ENCODE results near the gene AUTS2.
A peak's percentile ranks its signal among the peaks of the same experiment; 100 is the strongest.

The AUTS2 gene

GRCh38 chr7:69761290-69761922 is 163.1 kb downstream of the AUTS2 start:
- DNase-seq (ENCODE audit: low read depth) = no peak
- H3K4me3 ChIP-seq (ENCODE audit: low read depth, low read length) = no peak overlapping the region
- TF ChIP-seq, protein P1, sequence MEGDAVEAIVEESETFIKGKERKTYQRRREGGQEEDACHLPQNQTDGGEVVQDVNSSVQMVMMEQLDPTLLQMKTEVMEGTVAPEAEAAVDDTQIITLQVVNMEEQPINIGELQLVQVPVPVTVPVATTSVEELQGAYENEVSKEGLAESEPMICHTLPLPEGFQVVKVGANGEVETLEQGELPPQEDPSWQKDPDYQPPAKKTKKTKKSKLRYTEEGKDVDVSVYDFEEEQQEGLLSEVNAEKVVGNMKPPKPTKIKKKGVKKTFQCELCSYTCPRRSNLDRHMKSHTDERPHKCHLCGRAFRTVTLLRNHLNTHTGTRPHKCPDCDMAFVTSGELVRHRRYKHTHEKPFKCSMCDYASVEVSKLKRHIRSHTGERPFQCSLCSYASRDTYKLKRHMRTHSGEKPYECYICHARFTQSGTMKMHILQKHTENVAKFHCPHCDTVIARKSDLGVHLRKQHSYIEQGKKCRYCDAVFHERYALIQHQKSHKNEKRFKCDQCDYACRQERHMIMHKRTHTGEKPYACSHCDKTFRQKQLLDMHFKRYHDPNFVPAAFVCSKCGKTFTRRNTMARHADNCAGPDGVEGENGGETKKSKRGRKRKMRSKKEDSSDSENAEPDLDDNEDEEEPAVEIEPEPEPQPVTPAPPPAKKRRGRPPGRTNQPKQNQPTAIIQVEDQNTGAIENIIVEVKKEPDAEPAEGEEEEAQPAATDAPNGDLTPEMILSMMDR (IDR thresholded peaks at IDR 0.05; ENCODE audit: insufficient read depth, low read depth, low read length, missing control alignments) = no peak

DNA sequence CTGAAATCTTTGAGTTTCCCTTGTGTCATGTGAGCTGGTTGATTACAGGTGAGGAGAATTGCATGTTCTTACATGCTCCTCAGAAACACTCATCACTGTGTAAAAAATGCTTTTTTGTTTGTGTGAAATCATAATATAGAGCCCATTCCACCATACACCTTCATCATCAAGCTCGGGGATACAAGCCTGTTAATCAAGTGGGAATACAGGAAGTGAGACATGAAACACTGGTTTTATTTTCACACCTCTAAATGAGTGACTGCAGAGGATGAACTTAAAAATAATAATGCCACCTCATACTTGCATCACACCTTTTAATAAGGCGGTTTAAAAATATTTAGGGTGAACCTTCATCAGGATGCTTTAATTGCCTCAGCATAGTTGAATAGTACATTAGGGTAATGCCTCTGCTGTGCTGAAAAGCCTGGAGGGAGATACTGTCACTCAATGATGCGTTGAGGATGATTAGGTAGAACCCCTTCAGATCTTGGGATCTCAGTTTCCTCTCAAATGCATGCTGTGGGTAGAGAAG is 164.6 kb downstream of the AUTS2 start:
- DNase-seq (ENCODE audit: low read depth) = peak; percentile 19
- no peak overlapping the region for H3K4me3 ChIP-seq (ENCODE audit: low read depth, low read length)
- TF ChIP-seq, protein P1 (IDR thresholded peaks at IDR 0.05; ENCODE audit: insufficient read depth, low read depth, low read length, missing control alignments) = no peak

GRCh38 chr7:69763513-69763912 is 165.2 kb downstream of the AUTS2 start:
- DNase-seq (ENCODE audit: low read depth) = no peak
- TF ChIP-seq, protein P1 (IDR thresholded peaks at IDR 0.05; ENCODE audit: insufficient read depth, low read depth, low read length, missing control alignments) = no peak
- H3K4me3 ChIP-seq (ENCODE audit: low read depth, low read length) = no peak overlapping the region

DNA sequence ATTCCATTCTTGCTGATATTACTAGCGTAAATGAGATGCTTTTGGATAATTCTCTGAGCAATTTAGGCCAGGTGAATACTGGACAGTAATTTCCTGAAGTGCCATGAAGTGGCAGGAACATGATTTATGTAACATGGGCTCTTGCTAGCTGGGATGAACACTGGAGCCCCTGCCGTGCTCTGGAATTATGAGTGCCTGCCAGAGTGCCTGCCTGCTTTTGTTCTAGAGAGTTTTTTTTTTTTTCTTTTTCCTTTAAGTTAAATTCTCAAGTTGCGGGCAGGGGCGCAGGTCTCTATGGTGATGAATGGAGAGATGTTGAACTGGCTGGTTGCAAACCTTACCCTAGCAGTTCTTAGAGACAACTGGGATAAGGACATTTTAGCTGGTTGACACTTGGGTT is 165.9 kb downstream of the AUTS2 start:
- TF ChIP-seq, protein P1 (IDR thresholded peaks at IDR 0.05; ENCODE audit: insufficient read depth, low read depth, low read length, missing control alignments) = no peak
- no peak overlapping the region for H3K4me3 ChIP-seq (ENCODE audit: low read depth, low read length)
- no peak for DNase-seq (ENCODE audit: low read depth)

GRCh38 chr7:69764681-69765080 is 166.4 kb downstream of the AUTS2 start:
- DNase-seq (ENCODE audit: low read depth) = no peak
- no peak overlapping the region for H3K4me3 ChIP-seq (ENCODE audit: low read depth, low read length)
- TF ChIP-seq, protein P1 (IDR thresholded peaks at IDR 0.05; ENCODE audit: insufficient read depth, low read depth, low read length, missing control alignments) = no peak

- H3K4me3 ChIP-seq (ENCODE audit: low read depth, low read length) = no peak overlapping the region
- TF ChIP-seq, protein P1 (IDR thresholded peaks at IDR 0.05; ENCODE audit: insufficient read depth, low read depth, low read length, missing control alignments) = no peak
- DNase-seq (ENCODE audit: low read depth) = peak; percentile 18
These were observed 167.6 kb downstream of the AUTS2 start for GRCh38 chr7:69765879-69766278.
